Subcutaneous adipose tissue (tissue), 4 donors: ENCODE measurements around the gene TGM3. TPM values are rescaled to one million over a fixed set of nuclear protein-coding genes. Genes with fewer than 3 reads are reported as not detected.

Experiments used
- CTCF ChIP-seq: fragments of 450-650 bp; IDR thresholded peaks from one replicate; pipeline ENCODE4 v1.5.1; 2016; ENCODE audit warnings: low read depth, mild to moderate bottlenecking, control low read depth, antibody characterized with exemption, moderate library complexity
- total RNA-seq, 4 donors: library from RNA; depleted of rRNA; stranded (reverse); fragments of >200 nt; gene quantifications; one replicate each; pipeline ENCODE4 v1.1.0, GENCODE V29; 2016

TGM3 gene
- total RNA-seq, 4 donors from 2014 or later = 0.19 TPM; not detected in 3

- no peak for TF ChIP-seq CTCF
These were observed 515 bp upstream of the TGM3 start for GRCh38 chr20:2295286-2295685.

DNA sequence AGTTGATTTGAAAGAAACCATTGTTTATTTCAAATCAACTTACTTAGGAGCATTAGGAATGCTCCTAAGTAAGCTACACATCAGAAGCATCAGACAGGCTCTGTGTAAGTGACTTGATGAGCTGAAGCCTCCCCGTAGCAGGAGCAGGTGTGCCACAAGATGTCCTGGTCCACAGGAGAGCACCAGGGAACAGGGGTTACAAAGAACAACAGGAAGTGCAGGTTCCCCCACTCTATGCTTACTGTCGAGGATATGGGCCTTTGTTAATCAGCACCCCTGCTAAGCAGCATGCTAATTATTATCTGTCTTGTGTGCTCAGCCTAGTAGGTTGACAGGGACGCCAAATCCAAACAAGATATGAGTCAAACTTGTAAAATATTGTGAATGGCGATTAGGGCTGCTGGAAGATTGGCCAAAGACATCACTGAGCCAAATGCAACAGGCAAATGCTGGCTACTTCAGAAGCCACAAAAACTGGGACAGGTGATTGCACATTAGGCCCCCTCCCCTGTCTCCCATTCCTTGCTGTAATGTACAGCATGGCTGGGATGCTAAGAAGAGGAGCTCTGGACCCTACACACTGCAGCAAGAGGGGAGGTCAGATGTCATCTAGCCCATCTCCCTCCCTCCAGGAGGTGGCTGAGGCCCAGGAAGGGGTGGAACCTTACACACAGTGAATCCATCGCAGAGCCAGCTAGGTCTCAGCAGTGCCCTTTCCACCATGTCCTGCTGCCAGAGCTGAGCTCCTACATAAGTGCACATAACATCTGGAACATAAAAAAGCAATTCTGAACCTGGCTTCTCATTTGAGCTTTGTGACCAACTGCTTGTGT is 939 bp downstream of the TGM3 start:
- no peak for TF ChIP-seq CTCF

DNA sequence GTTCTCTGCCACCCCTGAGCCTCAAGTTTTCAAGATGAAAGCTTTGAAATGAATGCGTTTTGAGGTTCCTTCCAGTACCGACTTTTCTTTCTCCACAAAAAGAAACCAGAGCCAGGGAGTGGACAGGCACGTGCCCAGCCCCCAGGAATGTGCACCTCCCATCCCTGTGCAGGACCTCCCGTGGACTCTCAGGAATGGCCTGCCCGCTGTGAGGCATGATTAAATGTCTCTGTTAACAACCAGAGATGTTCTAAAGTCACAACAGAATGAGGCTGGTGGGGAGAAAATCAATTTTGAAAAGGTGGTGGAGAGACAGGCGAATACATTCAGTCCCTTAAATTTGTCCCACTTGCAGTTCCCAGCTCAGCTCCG is 1.5 kb downstream of the TGM3 start:
- TF ChIP-seq CTCF = no peak

DNA sequence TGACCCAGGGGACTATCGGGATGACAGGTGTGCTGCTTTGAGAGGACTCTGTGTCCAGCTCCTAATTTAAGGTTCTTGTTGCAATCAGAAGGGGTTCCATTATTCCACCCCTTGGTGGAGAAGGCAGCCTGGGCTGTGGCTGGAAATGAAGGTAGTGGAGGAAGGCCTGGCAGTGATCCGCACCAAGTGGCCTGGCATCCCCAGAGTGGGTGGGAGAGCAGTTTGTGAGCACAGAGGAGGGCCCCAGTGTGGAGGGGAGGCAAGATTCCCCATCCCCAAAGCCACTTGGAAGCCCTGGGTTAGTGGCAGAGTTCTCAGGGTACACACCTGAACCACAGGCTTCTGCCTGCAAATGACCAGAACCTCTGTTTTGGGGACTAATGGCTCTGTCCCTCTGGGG is 2.3 kb downstream of the TGM3 start:
- TF ChIP-seq CTCF = no peak

DNA sequence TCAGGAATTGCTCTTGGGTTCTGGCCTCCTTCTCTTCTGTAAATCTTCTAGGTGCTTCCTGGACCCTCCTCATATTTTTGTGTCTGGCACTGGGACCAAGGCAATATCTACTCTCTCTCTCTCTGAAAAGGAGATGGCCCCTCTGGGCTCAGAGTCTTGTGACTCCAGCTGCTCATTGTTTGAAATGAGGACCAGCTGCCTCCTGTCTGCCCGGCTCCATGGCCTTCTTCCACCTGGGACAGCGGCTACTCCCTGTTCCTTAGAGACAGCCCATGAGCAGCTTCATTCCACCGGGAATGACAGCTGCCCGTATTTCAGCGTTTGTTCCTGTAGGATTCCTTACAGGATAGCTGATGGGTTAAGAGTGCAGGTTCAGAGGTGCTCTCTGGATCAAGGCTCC is 2.9 kb downstream of the TGM3 start:
- no peak for TF ChIP-seq CTCF

- TF ChIP-seq CTCF = no peak
These were observed 3.5 kb downstream of the TGM3 start for GRCh38 chr20:2299301-2299700.

DNA sequence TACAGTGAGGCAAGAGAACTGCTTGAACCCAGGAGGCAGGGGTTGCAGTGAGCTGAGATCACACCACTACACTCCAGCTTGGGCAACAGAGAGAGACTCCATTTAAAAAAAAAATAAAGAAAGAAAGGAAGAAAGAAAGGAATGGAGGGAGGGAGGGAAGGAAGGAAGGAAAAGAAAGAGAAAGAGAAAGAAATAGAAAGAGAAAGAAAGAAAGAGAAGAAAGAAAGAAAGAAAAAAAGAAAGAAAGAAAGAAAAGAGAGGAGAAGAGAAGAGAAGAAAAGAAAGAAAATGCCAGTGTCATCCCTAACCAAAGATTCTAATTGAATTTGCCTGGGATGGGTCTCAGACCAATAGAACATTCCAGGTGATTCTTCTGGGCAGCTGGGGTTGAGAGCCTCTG is 4.2 kb downstream of the TGM3 start:
- TF ChIP-seq CTCF = no peak
